GM18519 (cell line): ENCODE data around the gene PADI4.
"Not testable (repeated sequence)": the region's sequence is repeated elsewhere in the genome, so short reads cannot be mapped to it uniquely, and the experiment has no call there.

Experiments used
- ATAC-seq: cut with Tn5 transposase; IDR thresholded peaks from one replicate; pipeline ENCODE4 v1.9.1; 2021; ENCODE audit warnings: mild to moderate bottlenecking, moderate library complexity; ENCODE audit not compliant: unreplicated experiment, low FRiP score

The PADI4 gene

GRCh38 chr1:17370618-17371017 lies 62.6 kb downstream of the PADI4 start:
- ATAC-seq = no peak

- ATAC-seq = no peak
Measured at GRCh38 chr1:17371896-17372295, 63.9 kb downstream of the PADI4 start, which contains the start of gene PADI6. PADI6 (plus strand) TSS chr1:17372196; CDS start chr1:17372246, 50 bp downstream.

DNA sequence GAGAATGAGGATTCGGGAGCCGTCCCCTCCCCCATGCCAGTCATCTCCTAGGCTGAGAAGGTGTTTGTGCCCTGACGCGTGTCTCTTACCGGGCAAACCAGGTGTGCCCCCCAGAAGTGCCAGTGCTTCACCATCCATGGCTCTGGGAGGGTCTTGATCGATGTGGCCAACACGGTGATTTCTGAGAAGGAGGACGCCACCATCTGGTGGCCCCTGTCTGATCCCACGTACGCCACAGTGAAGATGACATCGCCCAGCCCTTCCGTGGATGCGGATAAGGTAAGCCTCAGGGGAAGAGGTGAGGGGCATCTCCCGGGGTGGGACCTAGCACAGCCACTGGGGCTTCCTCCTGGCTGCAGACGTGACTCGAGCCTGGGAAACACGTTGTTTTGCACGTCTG lies 65.0 kb downstream of the PADI4 start:
- no peak for ATAC-seq

DNA sequence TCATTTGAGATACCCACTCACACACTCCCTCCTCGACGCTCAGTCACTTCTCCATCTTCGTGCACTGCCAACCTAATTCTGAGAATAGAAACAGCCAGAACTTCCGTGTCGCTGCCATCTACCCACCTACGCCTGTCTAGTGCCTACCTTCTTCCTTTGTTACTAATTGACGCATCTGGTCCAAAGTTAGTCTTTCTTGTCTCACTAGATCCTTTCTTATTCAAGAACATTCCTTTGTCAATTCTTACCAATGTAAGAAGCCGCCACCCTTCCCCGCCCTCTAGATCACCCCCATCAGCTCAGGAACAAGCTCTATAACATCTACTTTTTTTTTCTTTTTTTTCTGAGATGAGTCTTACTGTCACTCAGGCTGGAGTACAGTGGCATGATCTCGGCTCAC lies 67.7 kb downstream of the PADI4 start:
- no peak for ATAC-seq

- ATAC-seq = no peak
Measured at GRCh38 chr1:17377325-17377953, 69.4 kb downstream of the PADI4 start.

GRCh38 chr1:17381161-17381560 lies 73.2 kb downstream of the PADI4 start:
- no peak for ATAC-seq

- no peak for ATAC-seq
Measured at GRCh38 chr1:17392199-17392740, 84.3 kb downstream of the PADI4 start.

GRCh38 chr1:17393230-17393629 lies 85.2 kb downstream of the PADI4 start:
- ATAC-seq = no peak

GRCh38 chr1:17397910-17398695 lies 90.1 kb downstream of the PADI4 start:
- no peak for ATAC-seq

GRCh38 chr1:17400725-17401341 lies 92.8 kb downstream of the PADI4 start:
- ATAC-seq = no peak

GRCh38 chr1:17401841-17402240 lies 93.8 kb downstream of the PADI4 start:
- no peak for ATAC-seq

GRCh38 chr1:17403081-17403480 lies 95.1 kb downstream of the PADI4 start:
- ATAC-seq = no peak

DNA sequence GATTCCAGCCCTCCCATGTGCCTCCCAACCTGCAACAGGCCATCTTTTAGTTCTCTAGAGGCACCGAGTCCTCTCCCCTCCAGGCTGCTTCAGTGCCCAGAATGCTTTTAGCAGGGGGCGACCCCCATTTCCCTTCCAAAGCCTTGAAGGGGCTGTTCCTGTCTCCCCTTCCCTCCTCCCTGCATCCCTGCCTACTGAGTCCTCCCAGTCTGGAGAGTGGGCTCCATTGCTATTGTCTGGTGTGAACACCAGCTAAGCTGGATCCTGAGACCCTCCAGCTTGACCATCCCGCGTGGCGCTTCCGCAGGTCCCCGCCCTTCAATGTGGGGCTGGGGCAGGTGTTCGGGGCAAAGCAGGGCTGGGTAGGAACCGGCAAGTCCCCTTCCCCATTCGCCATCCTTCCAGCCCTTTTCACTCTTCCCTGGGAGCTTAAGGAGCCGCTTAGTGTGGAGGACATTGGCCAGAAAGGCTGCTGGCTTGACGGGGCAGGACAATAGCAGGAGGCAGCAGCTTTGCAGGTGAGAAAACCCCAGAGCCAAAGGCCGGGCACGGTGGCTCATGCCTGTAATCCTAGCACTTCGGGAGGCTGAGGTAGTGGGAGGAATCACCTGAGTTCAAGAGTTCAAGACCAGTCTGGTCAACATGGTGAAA lies 96.2 kb downstream of the PADI4 start:
- ATAC-seq = no peak

DNA sequence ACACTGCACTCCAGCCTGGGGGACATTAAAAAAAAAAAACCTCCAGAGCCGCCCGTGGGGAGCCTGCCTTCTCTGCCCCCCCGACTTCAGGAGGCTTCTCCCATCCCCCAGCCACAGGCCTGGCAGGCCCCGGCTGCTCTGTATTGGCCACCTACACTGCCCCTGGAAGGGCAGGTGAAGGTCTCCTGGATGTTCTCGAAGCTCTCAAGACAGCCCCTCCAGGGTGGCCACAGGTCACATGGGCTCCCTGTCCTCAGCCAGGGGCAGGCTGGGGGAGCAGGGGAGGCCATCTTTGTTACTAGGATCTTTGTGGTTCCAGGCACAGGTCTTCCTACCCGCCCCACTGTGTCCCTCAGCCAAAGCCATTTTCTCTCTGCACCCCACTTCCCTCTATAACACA lies 96.8 kb downstream of the PADI4 start:
- ATAC-seq = no peak

DNA sequence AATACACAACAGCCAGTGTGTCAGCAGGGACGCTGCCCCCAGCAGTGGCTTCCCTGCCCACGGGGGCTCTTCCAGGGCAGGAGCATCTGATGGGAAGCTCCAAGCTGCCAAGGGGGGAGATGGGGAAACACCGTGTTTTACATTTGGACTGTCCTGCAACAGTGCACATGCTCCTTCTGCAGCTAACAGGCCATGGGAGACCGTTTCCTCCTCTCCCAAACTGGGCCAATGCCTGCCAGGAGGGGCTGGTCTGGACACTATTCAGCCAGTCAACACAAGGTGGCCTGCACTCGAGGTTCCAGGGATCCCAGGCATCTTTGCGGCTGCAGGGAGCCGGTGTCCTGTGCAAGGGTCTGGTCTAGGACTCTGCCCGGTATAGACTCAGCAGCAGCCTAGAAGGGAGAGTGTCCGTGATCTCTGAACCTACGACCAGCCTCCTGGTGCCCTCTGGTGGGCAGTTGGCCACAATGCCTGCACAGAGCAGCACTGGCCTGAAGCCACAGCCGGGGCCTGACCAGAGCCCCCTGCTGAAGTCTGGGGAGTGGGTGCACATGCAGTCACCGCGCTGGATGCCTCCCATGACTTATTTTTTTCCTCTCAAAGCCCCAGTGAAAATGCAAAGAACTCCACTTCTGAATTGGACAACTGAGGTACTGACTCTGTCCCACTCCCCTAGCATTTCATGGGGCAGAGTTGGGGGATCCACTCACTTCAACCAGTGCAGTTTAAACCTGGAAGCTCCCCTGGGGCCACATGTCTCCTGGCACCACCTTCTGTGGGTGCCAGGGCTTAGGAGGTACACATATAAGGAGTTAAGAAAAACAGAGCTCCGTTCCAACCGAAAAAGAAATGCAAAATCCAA lies 98.1 kb downstream of the PADI4 start:
- ATAC-seq = no peak

GRCh38 chr1:17406760-17407475 lies 98.9 kb downstream of the PADI4 start:
- ATAC-seq = not testable (repeated sequence)

DNA sequence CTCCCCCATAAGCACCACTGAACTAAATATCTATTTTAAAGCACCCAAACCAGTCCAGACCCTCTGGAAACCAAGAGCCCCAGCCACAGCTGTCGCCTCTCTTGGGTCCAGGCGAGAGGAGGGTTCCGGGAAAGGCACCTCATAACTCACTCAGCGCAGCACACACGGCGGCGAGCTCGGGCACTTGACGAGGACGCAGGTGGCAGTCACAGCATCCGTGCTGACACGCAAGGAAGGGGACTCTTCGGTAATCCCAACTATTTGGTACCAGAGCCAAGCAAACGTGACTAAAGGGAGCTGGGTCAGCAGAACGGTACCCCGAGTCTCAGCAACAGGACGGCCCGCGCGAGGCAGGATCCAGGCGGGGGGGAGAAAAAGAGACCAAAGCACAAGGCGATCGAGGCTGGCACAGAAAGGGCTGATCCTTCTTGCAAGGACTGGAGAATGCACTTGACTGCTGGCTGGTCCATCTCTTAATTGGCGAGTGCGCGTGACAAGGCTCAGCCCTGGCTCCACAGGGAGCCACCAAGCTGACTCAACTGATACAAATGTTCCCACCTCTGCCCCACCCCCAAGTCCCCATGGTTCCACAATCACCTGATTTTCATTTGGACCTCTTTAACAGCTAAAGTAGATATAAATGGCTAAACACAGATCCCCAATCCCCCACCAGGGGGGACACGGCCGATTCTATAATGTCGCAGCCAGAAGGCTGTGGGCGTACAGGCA lies 100.0 kb downstream of the PADI4 start:
- not testable (repeated sequence) for ATAC-seq

DNA sequence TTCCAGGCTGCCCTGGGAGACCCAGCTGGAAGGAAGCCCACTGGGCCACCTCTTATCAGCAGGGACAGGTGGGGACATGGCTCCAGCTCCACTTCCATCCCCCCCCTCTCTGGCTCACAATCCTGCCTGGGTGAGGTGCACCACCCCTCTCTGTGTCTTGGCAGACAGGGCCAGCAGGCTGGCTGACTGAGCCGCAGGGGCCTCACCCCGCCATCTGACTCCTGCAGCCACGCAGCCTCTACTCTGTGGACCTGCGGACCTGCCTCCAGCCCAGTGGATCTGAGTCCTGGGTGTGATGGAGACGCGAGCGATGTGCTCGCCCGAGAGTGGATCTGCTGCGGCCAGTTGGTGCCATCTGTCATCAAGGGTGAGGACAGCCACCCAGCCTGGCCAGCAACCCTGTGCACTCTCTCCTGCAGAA lies 101.4 kb downstream of the PADI4 start:
- no peak for ATAC-seq
